ENCODE measurements around the gene CEP192.

DNA sequence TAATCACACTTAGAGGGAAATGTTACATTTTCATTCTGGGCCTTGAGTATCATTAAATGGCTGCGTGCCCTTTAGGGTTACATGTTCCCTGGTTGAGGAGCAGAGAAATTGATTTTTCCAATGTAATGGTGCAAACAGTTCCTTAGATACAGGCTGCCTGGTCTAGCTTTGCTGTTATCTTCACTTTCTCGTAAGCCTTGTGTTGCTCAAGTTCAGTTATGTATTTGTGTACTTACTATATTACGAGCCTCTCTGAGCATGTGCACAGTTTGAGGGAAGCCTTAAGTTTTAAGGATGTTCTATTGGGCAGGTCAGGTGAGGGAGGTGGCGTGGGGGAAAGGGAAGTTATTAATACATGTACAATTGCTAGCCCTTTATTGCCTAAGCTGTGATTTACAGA, 23.7 kb downstream of the CEP192 start:
- TF ChIP-seq, protein P1, sequence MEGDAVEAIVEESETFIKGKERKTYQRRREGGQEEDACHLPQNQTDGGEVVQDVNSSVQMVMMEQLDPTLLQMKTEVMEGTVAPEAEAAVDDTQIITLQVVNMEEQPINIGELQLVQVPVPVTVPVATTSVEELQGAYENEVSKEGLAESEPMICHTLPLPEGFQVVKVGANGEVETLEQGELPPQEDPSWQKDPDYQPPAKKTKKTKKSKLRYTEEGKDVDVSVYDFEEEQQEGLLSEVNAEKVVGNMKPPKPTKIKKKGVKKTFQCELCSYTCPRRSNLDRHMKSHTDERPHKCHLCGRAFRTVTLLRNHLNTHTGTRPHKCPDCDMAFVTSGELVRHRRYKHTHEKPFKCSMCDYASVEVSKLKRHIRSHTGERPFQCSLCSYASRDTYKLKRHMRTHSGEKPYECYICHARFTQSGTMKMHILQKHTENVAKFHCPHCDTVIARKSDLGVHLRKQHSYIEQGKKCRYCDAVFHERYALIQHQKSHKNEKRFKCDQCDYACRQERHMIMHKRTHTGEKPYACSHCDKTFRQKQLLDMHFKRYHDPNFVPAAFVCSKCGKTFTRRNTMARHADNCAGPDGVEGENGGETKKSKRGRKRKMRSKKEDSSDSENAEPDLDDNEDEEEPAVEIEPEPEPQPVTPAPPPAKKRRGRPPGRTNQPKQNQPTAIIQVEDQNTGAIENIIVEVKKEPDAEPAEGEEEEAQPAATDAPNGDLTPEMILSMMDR (IDR thresholded peaks at IDR 0.05; ENCODE audit: insufficient read depth, low read depth, low read length) = no peak
- TF ChIP-seq EZH2 (IDR thresholded peaks at IDR 0.05; ENCODE audit: insufficient read depth, low read length) = no peak
